ENCODE measurements around the gene TRAPPC12. TPM values are rescaled to one million over a fixed set of nuclear protein-coding genes. Genes with fewer than 3 reads are reported as not detected.

Gene TRAPPC12
- total RNA-seq, 1 experiment from 2014 or later: 85.0 TPM

GRCh38 chr2:3433339-3433699 lies 53.8 kb downstream of the TRAPPC12 start:
- intact Hi-C loops (cut with micrococcal nuclease; ENCODE audit: unreplicated experiment): no loop called here
- ChIA-PET POLR2A (no interaction called here), CTCF (no interaction called here)

GRCh38 chr2:3433776-3434400 lies 54.4 kb downstream of the TRAPPC12 start:
- CTCF ChIA-PET: no interaction called here
- TF ChIP-seq, protein P1, sequence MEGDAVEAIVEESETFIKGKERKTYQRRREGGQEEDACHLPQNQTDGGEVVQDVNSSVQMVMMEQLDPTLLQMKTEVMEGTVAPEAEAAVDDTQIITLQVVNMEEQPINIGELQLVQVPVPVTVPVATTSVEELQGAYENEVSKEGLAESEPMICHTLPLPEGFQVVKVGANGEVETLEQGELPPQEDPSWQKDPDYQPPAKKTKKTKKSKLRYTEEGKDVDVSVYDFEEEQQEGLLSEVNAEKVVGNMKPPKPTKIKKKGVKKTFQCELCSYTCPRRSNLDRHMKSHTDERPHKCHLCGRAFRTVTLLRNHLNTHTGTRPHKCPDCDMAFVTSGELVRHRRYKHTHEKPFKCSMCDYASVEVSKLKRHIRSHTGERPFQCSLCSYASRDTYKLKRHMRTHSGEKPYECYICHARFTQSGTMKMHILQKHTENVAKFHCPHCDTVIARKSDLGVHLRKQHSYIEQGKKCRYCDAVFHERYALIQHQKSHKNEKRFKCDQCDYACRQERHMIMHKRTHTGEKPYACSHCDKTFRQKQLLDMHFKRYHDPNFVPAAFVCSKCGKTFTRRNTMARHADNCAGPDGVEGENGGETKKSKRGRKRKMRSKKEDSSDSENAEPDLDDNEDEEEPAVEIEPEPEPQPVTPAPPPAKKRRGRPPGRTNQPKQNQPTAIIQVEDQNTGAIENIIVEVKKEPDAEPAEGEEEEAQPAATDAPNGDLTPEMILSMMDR (IDR thresholded peaks at IDR 0.05; ENCODE audit: insufficient read depth in 1 of 2, low read depth in 1 of 2, low read length in 1 of 2, severe bottlenecking in 1 of 2, unreplicated experiment in 1 of 2): no peak
- H3K4me1 ChIP-seq: no peaks in the 10 kb centered on the region
- Mint-ChIP-seq H3K4me3 (ENCODE audit: unreplicated experiment) (no peak overlapping the region), H3K27me3 (ENCODE audit: insufficient read depth, unreplicated experiment) (no peaks in the 10 kb centered on the region), H3K9me3 (ENCODE audit: unreplicated experiment) (no peaks in the 10 kb centered on the region), H3K4me1 (ENCODE audit: low read depth, unreplicated experiment) (no peaks in the 10 kb centered on the region), H3K36me3 (ENCODE audit: insufficient read depth, unreplicated experiment) (peaks cover 31% of the 10 kb centered on the region), H3K27ac (ENCODE audit: unreplicated experiment) (no peak overlapping the region)
- no peaks in the 10 kb centered on the region for H3K27me3 ChIP-seq (replicated peaks; ENCODE audit: control insufficient read depth, insufficient read depth, low read length)
- POLR2A ChIA-PET: no interaction called here
- no TSS peak for BruUV-seq (replicated peaks)
- no peak overlapping the region for H3K4me3 ChIP-seq (ENCODE audit: low read depth, low read length)
- intact Hi-C loops (cut with micrococcal nuclease; ENCODE audit: unreplicated experiment): no loop called here
- H3K9me3 ChIP-seq: no peaks in the 10 kb centered on the region
- DNase-seq: no peak
- H3K36me3 ChIP-seq (ENCODE audit: control insufficient read depth, insufficient read depth, low read length): peaks cover 2% of the 10 kb centered on the region; the same call in 1 of the 2 replicates

More at GRCh38 chr2:3433339-3433699, 53.8 kb downstream of the TRAPPC12 start:
- H3K36me3 ChIP-seq (ENCODE audit: control insufficient read depth, insufficient read depth, low read length): peaks cover 2% of the 10 kb centered on the region; the same call in 1 of the 2 replicates
- no peaks in the 10 kb centered on the region for H3K27me3 ChIP-seq (replicated peaks; ENCODE audit: control insufficient read depth, insufficient read depth, low read length)
- Mint-ChIP-seq H3K4me3 (ENCODE audit: unreplicated experiment) (no peak overlapping the region), H3K4me1 (ENCODE audit: low read depth, unreplicated experiment) (no peaks in the 10 kb centered on the region), H3K27me3 (ENCODE audit: insufficient read depth, unreplicated experiment) (no peaks in the 10 kb centered on the region), H3K36me3 (ENCODE audit: insufficient read depth, unreplicated experiment) (peaks cover 31% of the 10 kb centered on the region), H3K27ac (ENCODE audit: unreplicated experiment) (no peak overlapping the region), H3K9me3 (ENCODE audit: unreplicated experiment) (no peaks in the 10 kb centered on the region)
- no TSS peak for BruUV-seq (replicated peaks)
- DNase-seq: no peak
- TF ChIP-seq, protein P1 (IDR thresholded peaks at IDR 0.05; ENCODE audit: insufficient read depth in 1 of 2, low read depth in 1 of 2, low read length in 1 of 2, severe bottlenecking in 1 of 2, unreplicated experiment in 1 of 2): no peak
- H3K9me3 ChIP-seq: no peaks in the 10 kb centered on the region
- no peaks in the 10 kb centered on the region for H3K4me1 ChIP-seq
- no peak overlapping the region for H3K4me3 ChIP-seq (ENCODE audit: low read depth, low read length)

DNA sequence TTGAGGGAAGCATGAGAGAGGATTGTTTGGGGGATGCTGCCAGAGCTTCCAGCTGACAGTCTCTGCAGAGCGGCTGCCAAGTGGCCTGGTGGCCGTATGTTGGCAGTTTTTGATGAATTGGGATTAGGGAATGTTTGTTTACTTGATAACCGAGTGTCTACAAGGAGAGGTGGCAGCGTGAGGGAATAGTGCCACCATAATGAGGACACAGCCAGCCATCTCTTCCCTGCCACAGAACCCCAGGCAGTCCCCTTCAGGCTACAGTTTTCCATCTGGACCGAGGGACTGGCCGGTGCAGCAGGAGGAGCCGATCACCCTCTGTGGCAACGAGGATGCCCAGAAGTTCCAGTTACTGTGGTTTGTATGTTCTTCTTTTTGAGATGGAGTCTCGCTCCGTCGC lies 55.2 kb downstream of the TRAPPC12 start:
- TF ChIP-seq, protein P1 (IDR thresholded peaks at IDR 0.05; ENCODE audit: insufficient read depth in 1 of 2, low read depth in 1 of 2, low read length in 1 of 2, severe bottlenecking in 1 of 2, unreplicated experiment in 1 of 2): no peak
- Mint-ChIP-seq H3K36me3 (ENCODE audit: insufficient read depth, unreplicated experiment) (peaks cover 34% of the 10 kb centered on the region), H3K9me3 (ENCODE audit: unreplicated experiment) (no peaks in the 10 kb centered on the region)

More for the DNA sequence above, 55.2 kb downstream of the TRAPPC12 start:
- Histone ChIP-seq H3K4me1 (no peaks in the 10 kb centered on the region), H3K4me3 (ENCODE audit: low read depth, low read length) (no peak overlapping the region), H3K36me3 (ENCODE audit: control insufficient read depth, insufficient read depth, low read length) (peaks cover 2% of the 10 kb centered on the region; the same call in 1 of the 2 replicates), H3K27me3 (replicated peaks; ENCODE audit: control insufficient read depth, insufficient read depth, low read length) (no peaks in the 10 kb centered on the region), H3K9me3 (no peaks in the 10 kb centered on the region)
- intact Hi-C loops (cut with micrococcal nuclease; ENCODE audit: unreplicated experiment): no loop called here
- Mint-ChIP-seq H3K4me1 (ENCODE audit: low read depth, unreplicated experiment) (no peaks in the 10 kb centered on the region), H3K27ac (ENCODE audit: unreplicated experiment) (no peak overlapping the region), H3K27me3 (ENCODE audit: insufficient read depth, unreplicated experiment) (no peaks in the 10 kb centered on the region), H3K4me3 (ENCODE audit: unreplicated experiment) (no peak overlapping the region)
- POLR2A ChIA-PET: no interaction called here
- no TSS peak for BruUV-seq (replicated peaks)
- CTCF ChIA-PET: no interaction called here
- DNase-seq: no peak

Measured in Caco-2 (cell line).